Endodermal cell (in vitro differentiated cells): Measurements from ENCODE around the gene SLC2A5. TPM values are rescaled to one million over a fixed set of nuclear protein-coding genes. Genes with fewer than 3 reads are reported as not detected.
A peak's percentile ranks its signal among the peaks of the same experiment; 100 is the strongest.

ENCODE experiments used
- DNase-seq: peaks from one replicate; pipeline ENCODE4 v3.0.0-alpha.2; 2017
- H3K27ac ChIP-seq: 2 replicates; pipeline ENCODE4 v1.5.1; 2013; ENCODE audit warnings: mild to moderate bottlenecking, low read depth, low read length, moderate library complexity
- H3K27me3 ChIP-seq: 2 replicates; pipeline ENCODE4 v1.6.1; 2013; ENCODE audit warnings: mild to moderate bottlenecking, low read length, moderate library complexity; ENCODE audit not compliant: insufficient read depth, control insufficient read depth, poor library complexity, severe bottlenecking
- H3K36me3 ChIP-seq: 2 replicates; pipeline ENCODE4 v1.7.0; 2013; ENCODE audit warnings: mild to moderate bottlenecking, low read length, moderate library complexity; ENCODE audit not compliant: control insufficient read depth, insufficient read depth
- H3K4me1 ChIP-seq: one replicate; pipeline ENCODE4 v1.7.0; 2013; ENCODE audit warnings: low read length; ENCODE audit not compliant: control insufficient read depth, insufficient read depth
- H3K4me3 ChIP-seq: 2 replicates; pipeline ENCODE4 v1.5.1; 2013; ENCODE audit warnings: mild to moderate bottlenecking, low read length, moderate library complexity
- H3K9ac ChIP-seq: 2 replicates; pipeline ENCODE4 v1.6.1; 2013; ENCODE audit warnings: mild to moderate bottlenecking, low read length, moderate library complexity; ENCODE audit not compliant: poor library complexity, severe bottlenecking; ENCODE audit errors: extremely low read depth
- H3K9me3 ChIP-seq: 2 replicates; pipeline ENCODE4 v1.6.1; 2013; ENCODE audit warnings: mild to moderate bottlenecking, low read length, moderate library complexity; ENCODE audit not compliant: control insufficient read depth
- H3K27ac Mint-ChIP-seq: 2 replicates; pipeline ENCODE4 v1.8.0; 2020; ENCODE audit warnings: mixed read lengths
- H3K27me3 Mint-ChIP-seq: 2 replicates; pipeline ENCODE4 v1.8.0; 2021; ENCODE audit warnings: mild to moderate bottlenecking, mixed read lengths; ENCODE audit not compliant: insufficient read depth
- H3K36me3 Mint-ChIP-seq: 2 replicates; pipeline ENCODE4 v1.8.0; 2020; ENCODE audit warnings: low read depth, mixed read lengths
- H3K4me1 Mint-ChIP-seq: 2 replicates; pipeline ENCODE4 v1.8.0; 2020; ENCODE audit warnings: mixed read lengths
- H3K4me3 Mint-ChIP-seq: 2 replicates; pipeline ENCODE4 v1.8.0; 2020; ENCODE audit warnings: mild to moderate bottlenecking, moderate library complexity, mixed read lengths
- H3K9me3 Mint-ChIP-seq: 2 replicates; pipeline ENCODE4 v1.8.0; 2020; ENCODE audit warnings: mild to moderate bottlenecking, mixed read lengths
- WGBS, 2 experiments: methylation state at CpG; one replicate each; pipeline versions ENCODE4 v1.1.5 to v1.1.7; 2013; ENCODE audit warnings: missing lambda C conversion rate in 2 of 2, mixed read lengths in 1 of 2; ENCODE audit not compliant: insufficient coverage in 1 of 2, insufficient read length in 1 of 2; 5-methylcytosine and 5-hydroxymethylcytosine counted together
- total RNA-seq, 2 donors: library from RNA; stranded (reverse); fragmentation: NEBNext Ultra II Directional in 1 of 2; extraction: Animal tissue kit (Norgen Biotek cat#: 25700) in 1 of 2; gene quantifications; 2 replicates in 1 of 2; 3 replicates in 1 of 2; pipeline ENCODE4 v1.2.1, GENCODE V29; 2021
- TF ChIP-seq, protein P1 (sequence below): fragments of 200-600 bp; sonication (generic); conservative IDR thresholded peaks from 2 replicates; pipeline ENCODE4 v1.5.0; 2021; ENCODE audit warnings: antibody characterized with exemption, mild to moderate bottlenecking

Gene SLC2A5
- total RNA-seq, 2 donors from 2014 or later = not detected

DNA sequence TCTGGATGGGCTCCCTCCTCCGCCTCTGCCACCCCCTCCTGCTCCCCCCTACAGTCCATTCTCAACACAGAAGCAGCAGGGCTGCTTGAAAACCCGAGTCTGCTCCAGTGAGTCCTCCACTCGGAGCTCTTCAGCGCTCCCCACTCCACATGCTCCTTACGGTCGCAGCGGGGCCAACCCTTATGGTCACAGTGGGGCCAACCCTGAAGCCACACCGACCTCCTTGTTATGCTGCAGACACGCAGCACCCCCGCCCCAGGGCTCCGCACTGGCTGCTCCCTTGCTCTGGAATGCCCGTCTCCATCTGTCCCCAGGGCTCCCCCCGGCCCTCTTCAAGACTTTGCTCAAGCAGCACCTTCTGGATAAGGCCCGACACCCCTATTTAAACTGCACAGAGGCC is 36.9 kb upstream of the SLC2A5 start:
- no peak for DNase-seq
- Mint-ChIP-seq H3K36me3 (no peaks in the 10 kb centered on the region), H3K4me1 (peaks cover 3% of the 10 kb centered on the region), H3K4me3 (no peak overlapping the region), H3K9me3 (no peaks in the 10 kb centered on the region), H3K27ac (no peak overlapping the region), H3K27me3 (peaks cover 2% of the 10 kb centered on the region)
- no peaks in the 10 kb centered on the region for H3K4me1 ChIP-seq
- no peak overlapping the region for H3K4me3 ChIP-seq
- H3K27ac ChIP-seq = no peak overlapping the region
- TF ChIP-seq, protein P1, sequence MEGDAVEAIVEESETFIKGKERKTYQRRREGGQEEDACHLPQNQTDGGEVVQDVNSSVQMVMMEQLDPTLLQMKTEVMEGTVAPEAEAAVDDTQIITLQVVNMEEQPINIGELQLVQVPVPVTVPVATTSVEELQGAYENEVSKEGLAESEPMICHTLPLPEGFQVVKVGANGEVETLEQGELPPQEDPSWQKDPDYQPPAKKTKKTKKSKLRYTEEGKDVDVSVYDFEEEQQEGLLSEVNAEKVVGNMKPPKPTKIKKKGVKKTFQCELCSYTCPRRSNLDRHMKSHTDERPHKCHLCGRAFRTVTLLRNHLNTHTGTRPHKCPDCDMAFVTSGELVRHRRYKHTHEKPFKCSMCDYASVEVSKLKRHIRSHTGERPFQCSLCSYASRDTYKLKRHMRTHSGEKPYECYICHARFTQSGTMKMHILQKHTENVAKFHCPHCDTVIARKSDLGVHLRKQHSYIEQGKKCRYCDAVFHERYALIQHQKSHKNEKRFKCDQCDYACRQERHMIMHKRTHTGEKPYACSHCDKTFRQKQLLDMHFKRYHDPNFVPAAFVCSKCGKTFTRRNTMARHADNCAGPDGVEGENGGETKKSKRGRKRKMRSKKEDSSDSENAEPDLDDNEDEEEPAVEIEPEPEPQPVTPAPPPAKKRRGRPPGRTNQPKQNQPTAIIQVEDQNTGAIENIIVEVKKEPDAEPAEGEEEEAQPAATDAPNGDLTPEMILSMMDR = no peak
- no peaks in the 10 kb centered on the region for H3K36me3 ChIP-seq
- no peak overlapping the region for H3K9ac ChIP-seq
- 93% methylated on average over 14 of the region's 14 CpGs; no CpG with 5 or more reads in 1 of the 2 experiments for WGBS, 2 experiments
- no peaks in the 10 kb centered on the region for H3K9me3 ChIP-seq
- no peaks in the 10 kb centered on the region for H3K27me3 ChIP-seq

DNA sequence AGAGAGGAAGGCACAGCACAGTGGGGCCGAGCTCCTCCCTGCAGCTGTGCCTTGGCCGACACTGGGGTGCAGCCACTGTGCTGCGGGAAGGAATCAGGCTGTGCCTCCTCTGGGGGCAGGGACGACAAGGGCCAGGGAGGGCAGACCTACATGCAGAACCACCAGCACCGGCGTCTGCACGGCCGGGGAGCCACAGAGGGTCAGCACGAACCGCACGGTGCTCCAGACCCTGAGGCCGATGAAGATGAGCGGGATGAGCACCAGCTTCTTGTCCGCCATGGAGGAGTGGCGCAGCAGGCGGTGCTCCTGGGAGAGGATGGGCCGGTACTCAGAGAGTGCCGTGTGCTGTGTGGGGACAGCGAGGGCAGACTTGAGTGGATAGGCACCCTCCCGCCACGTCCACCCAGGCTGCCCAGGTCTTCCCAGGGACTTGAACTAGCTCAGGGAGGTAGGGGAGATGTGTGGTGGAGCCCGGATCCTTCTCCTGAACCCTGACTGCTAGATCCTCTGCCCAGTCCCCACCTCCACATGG is 36.0 kb upstream of the SLC2A5 start:
- 91 to 93% methylated on average over 19 to 22 of the region's 22 CpGs for WGBS, 2 experiments
- no peak overlapping the region for H3K27ac Mint-ChIP-seq
- no peaks in the 10 kb centered on the region for H3K36me3 Mint-ChIP-seq
- TF ChIP-seq, protein P1 = no peak
- H3K27me3 ChIP-seq = no peaks in the 10 kb centered on the region
- H3K4me3 ChIP-seq = no peak overlapping the region
- no peaks in the 10 kb centered on the region for H3K27me3 Mint-ChIP-seq
- H3K4me3 Mint-ChIP-seq = no peak overlapping the region
- no peak overlapping the region for H3K27ac ChIP-seq
- no peaks in the 10 kb centered on the region for H3K4me1 ChIP-seq
- no peak for DNase-seq
- H3K9ac ChIP-seq = no peak overlapping the region
- H3K9me3 Mint-ChIP-seq = no peaks in the 10 kb centered on the region
- no peaks in the 10 kb centered on the region for H3K36me3 ChIP-seq
- H3K4me1 Mint-ChIP-seq = peaks cover 2% of the 10 kb centered on the region
- no peaks in the 10 kb centered on the region for H3K9me3 ChIP-seq

DNA sequence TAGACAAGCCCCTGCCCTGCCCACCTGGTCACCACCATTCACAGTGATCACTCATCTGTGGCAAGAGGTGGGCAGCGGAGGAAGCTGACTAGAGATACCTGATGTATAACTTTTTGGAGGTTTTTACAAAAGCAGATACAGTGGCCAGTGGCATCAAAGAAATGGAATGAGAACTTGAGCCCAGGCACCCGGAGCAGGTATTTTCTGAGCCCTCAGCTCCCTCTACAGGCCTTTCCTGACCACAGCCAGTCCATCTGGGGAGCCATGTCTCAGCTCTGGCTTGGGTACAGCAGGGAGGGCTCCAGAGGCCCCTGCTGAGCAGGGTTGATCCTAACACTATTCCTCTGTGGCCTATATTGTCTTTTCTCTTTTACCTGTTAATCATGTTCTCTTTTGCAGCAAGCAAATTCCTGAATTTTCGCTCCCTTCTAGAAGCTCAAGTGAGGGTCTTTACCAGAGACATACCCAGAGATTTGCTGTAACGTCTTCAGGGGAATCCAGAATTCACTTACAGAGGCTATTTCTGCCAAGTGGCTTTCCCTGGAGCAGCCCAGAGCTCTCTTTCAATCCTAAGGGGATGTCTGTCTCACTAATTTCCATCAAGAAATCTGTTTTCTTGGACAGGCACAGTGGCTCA is 32.2 kb upstream of the SLC2A5 start:
- H3K36me3 Mint-ChIP-seq = peaks cover 2% of the 10 kb centered on the region
- TF ChIP-seq, protein P1 = peak; percentile 89
- H3K9me3 Mint-ChIP-seq = peaks cover 13% of the 10 kb centered on the region
- Histone ChIP-seq H3K9ac (no peak overlapping the region), H3K4me3 (no peak overlapping the region), H3K4me1 (no peaks in the 10 kb centered on the region), H3K9me3 (peaks cover 4% of the 10 kb centered on the region), H3K36me3 (no peaks in the 10 kb centered on the region), H3K27me3 (no peaks in the 10 kb centered on the region), H3K27ac (no peak overlapping the region)
- no peak overlapping the region for H3K4me3 Mint-ChIP-seq
- H3K27ac Mint-ChIP-seq = no peak overlapping the region
- peaks cover 2% of the 10 kb centered on the region for H3K4me1 Mint-ChIP-seq
- WGBS, 2 experiments = 31 to 39% methylated on average over 2 to 4 of the region's 4 CpGs
- DNase-seq = peak; percentile 90
- H3K27me3 Mint-ChIP-seq = no peaks in the 10 kb centered on the region
